Measurements from ENCODE around the gene THG1L. TPM values are rescaled to one million over a fixed set of nuclear protein-coding genes. Genes with fewer than 3 reads are reported as not detected.

Gene THG1L
- total RNA-seq, 1 donor from 2014 or later: 11.3 TPM

DNA sequence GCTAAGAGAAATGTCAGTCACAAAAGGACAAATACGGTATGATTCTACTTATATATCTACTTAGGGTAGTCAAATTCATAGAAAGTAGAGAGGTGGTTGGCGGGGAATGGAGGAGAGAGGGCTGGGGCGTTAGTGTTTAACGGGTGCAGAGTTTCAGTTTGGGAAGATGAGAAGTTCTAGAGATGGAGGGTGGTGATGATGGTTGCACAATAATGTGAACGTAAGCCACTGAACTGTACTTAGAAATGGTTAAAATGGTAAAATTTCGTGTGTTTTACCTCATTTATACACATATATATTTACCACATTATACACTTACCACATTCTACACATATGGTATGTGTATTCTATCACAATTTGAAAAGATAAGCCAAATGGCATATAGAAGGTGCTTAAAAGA, 48.0 kb downstream of the THG1L start:
- Histone ChIP-seq H3K27me3 (ENCODE audit: low read depth) (no peaks in the 10 kb centered on the region), H3K9me3 (no peaks in the 10 kb centered on the region), H3K4me3 (no peak overlapping the region), H3K27ac (no peak overlapping the region), H3K4me1 (no peaks in the 10 kb centered on the region), H3K36me3 (peaks cover 2% of the 10 kb centered on the region)
- DNase-seq: no peak
- intact Hi-C loops (cut with DNase I): no loop called here
- TF ChIP-seq, protein P1, sequence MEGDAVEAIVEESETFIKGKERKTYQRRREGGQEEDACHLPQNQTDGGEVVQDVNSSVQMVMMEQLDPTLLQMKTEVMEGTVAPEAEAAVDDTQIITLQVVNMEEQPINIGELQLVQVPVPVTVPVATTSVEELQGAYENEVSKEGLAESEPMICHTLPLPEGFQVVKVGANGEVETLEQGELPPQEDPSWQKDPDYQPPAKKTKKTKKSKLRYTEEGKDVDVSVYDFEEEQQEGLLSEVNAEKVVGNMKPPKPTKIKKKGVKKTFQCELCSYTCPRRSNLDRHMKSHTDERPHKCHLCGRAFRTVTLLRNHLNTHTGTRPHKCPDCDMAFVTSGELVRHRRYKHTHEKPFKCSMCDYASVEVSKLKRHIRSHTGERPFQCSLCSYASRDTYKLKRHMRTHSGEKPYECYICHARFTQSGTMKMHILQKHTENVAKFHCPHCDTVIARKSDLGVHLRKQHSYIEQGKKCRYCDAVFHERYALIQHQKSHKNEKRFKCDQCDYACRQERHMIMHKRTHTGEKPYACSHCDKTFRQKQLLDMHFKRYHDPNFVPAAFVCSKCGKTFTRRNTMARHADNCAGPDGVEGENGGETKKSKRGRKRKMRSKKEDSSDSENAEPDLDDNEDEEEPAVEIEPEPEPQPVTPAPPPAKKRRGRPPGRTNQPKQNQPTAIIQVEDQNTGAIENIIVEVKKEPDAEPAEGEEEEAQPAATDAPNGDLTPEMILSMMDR (IDR thresholded peaks at IDR 0.05): no peak
- ATAC-seq: no peak

DNA sequence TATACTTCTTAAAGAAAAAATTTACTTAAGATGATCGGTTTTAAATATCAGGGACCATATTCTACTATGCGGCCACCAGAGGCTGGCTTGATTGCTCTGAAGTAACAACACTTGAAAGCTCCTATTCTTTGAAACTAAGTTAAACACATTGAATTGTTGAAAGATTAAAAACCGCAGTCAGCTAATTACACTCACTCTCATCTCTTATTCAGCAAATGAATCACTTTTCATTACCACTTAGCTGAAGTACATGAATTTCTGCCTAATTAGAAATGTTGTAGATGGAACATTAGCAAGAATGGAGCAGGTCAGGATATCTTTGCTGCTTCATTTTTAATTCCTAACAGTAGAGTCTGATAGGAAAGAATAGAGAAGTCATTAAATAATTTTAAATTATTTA, 54.6 kb downstream of the THG1L start:
- Histone ChIP-seq H3K27ac (no peak overlapping the region), H3K27me3 (ENCODE audit: low read depth) (no peaks in the 10 kb centered on the region), H3K9me3 (no peaks in the 10 kb centered on the region), H3K4me3 (no peak overlapping the region), H3K4me1 (no peaks in the 10 kb centered on the region), H3K36me3 (peaks cover 63% of the 10 kb centered on the region)
- TF ChIP-seq, protein P1 (IDR thresholded peaks at IDR 0.05): no peak
- ATAC-seq (no peak), DNase-seq (no peak)
- intact Hi-C loops (cut with DNase I): no loop called here

Other genes with a start within 250 kb of the THG1L start
- gene ADAM19, start 155.6 kb upstream of the THG1L start, total RNA-seq: 12.0 TPM
- gene SOX30, start 79.0 kb upstream of the THG1L start, total RNA-seq: not detected
- gene C5orf52, start 59.9 kb upstream of the THG1L start, total RNA-seq: not detected
- gene LSM11, start 12.3 kb downstream of the THG1L start, total RNA-seq: 3.1 TPM
- gene CLINT1, start 127.7 kb downstream of the THG1L start, total RNA-seq: 79.2 TPM

Measured in lower lobe of right lung (tissue), 2 donors.